HG03432 (cell line): ENCODE measurements around the gene ISG15.
"Not testable (repeated sequence)": the region's sequence is repeated elsewhere in the genome, so short reads cannot be mapped to it uniquely, and the experiment has no call there.

Source experiments
- ATAC-seq: cut with Tn5 transposase; IDR thresholded peaks from one replicate; pipeline ENCODE4 v1.9.1; 2021; ENCODE audit warnings: mild to moderate bottlenecking, moderate library complexity; ENCODE audit not compliant: unreplicated experiment

ISG15 gene

DNA sequence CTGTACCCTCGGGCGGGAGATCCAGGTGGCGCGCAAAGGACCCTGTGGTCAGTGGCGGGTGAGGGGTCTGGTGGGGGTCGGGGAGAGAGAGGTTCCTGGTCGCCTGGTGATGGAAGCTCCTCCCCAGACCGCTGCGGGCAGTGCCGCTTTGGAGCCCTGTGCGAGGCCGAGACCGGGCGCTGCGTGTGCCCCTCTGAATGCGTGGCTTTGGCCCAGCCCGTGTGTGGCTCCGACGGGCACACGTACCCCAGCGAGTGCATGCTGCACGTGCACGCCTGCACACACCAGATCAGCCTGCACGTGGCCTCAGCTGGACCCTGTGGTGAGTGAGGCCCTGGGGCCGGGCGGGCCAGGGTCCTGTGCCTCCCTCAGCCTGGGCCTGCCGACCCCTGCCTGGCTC lies 30.1 kb downstream of the ISG15 start:
- ATAC-seq, result no peak

DNA sequence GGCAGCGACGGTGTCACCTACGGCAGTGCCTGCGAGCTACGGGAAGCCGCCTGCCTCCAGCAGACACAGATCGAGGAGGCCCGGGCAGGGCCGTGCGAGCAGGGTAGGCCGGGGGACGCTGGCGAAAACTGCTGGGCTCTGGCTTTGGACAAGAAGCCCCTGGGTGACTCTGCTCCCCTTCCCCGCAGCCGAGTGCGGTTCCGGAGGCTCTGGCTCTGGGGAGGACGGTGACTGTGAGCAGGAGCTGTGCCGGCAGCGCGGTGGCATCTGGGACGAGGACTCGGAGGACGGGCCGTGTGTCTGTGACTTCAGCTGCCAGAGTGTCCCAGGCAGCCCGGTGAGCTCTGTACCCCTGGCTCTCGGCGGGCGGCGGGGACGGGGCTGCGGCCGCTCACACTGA lies 30.6 kb downstream of the ISG15 start:
- ATAC-seq, result no peak

DNA sequence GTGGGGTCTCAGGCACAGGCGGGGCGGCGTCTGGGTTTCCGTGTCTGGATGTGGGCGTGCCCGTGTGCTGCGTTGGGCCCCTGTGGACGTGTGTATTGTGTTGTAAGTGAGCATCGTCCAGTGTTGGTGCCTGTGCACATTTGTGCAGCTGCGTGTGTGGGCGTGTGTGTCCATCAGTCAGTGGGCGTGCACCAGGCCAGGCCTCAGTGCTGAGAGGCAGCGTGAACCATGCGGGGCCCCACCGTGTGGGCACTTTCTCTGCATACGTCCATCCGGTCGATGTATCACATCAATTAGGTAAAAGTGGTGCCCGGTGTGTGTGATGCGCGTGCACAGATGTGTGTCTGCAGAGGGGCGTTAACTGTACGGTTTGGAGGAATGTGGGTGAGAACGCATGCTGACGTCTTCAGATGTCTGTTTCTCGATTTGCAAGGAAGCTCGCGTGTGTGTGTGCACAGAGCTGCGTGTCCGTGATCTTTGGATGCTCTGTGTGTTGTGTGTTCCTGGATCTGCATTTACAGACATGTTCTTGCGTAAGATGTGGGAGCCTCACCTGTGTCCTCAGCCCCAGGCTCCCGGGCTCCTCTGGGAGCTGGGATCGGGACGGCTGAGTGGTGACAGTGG lies 31.3 kb downstream of the ISG15 start:
- ATAC-seq, result no peak

DNA sequence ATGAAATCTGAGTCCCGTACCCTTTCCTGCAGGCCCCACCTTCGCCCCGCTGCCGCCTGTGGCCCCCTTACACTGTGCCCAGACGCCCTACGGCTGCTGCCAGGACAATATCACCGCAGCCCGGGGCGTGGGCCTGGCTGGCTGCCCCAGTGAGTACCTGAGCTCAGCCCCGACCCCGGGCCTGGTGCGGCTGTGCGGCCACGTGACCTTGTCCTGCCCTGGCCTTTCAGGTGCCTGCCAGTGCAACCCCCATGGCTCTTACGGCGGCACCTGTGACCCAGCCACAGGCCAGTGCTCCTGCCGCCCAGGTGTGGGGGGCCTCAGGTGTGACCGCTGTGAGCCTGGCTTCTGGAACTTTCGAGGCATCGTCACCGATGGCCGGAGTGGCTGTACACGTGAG lies 31.8 kb downstream of the ISG15 start:
- ATAC-seq, result no peak

DNA sequence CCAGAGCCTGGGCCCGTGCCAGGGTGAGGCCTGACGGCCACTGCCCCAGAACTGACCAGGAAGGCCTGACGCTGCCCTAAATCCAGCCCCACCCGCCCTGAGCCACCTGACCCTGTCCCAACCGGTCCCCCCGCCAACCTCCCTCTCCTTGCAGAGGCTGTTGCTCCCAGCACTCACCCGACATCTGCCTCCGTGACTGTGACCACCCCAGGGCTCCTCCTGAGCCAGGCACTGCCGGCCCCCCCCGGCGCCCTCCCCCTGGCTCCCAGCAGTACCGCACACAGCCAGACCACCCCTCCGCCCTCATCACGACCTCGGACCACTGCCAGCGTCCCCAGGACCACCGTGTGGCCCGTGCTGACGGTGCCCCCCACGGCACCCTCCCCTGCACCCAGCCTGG lies 32.9 kb downstream of the ISG15 start:
- ATAC-seq, result no peak

DNA sequence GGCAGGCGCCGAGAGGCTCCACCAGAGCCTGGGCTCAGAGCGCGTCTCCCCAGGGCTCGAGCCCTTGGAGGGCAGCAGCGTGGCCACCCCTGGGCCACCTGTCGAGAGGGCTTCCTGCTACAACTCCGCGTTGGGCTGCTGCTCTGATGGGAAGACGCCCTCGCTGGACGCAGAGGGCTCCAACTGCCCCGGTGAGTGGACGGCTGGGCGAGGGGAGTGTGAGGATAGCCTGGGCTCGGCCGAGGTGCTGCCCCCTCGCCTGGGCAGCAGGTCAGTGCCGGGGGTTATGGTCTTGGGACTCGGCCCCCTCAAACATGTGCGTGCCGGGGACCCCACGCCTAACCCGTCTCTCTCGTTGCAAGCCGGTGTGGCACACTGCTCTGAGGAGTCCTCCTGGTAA lies 33.5 kb downstream of the ISG15 start:
- no peak for ATAC-seq

DNA sequence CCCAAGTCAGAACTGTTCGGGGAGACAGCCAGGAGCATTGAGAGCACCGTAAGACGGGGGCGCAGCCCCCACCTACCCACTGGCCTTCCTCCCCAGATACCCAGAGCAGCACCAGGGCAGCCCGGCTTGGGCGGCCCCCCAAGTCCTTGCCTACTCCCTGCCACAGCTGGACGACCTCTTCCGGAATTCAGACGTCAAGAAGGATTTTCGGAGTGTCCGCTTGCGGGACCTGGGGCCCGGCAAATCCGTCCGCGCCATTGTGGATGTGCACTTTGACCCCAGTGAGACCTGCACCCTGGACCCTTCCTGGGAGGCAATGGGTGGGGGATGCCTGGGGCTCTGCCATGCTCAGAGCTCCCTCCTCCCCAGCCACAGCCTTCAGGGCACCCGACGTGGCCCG lies 34.1 kb downstream of the ISG15 start:
- ATAC-seq, result no peak

DNA sequence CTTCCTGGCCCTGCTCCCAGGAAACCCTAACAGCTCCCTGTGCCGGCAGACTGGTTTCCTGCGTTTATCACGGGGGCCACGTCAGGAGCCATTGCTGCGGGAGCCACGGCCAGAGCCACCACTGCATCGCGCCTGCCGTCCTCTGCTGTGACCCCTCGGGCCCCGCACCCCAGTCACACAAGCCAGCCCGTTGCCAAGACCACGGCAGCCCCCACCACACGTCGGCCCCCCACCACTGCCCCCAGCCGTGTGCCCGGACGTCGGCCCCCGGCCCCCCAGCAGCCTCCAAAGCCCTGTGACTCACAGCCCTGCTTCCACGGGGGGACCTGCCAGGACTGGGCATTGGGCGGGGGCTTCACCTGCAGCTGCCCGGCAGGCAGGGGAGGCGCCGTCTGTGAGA lies 34.7 kb downstream of the ISG15 start:
- no peak for ATAC-seq

DNA sequence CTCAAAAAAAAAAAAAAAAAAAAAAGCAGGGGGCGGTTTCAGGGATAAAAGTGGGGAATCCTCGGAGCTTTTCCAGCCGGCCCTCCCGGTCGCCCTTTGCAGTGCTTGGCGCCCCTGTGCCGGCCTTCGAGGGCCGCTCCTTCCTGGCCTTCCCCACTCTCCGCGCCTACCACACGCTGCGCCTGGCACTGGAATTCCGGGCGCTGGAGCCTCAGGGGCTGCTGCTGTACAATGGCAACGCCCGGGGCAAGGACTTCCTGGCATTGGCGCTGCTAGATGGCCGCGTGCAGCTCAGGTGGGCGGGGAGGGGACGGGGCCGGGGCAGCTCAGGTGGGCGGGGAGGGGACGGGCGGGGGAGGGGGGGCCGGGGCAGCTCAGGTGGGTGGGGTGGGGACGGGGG lies 35.5 kb downstream of the ISG15 start:
- ATAC-seq, result no peak

DNA sequence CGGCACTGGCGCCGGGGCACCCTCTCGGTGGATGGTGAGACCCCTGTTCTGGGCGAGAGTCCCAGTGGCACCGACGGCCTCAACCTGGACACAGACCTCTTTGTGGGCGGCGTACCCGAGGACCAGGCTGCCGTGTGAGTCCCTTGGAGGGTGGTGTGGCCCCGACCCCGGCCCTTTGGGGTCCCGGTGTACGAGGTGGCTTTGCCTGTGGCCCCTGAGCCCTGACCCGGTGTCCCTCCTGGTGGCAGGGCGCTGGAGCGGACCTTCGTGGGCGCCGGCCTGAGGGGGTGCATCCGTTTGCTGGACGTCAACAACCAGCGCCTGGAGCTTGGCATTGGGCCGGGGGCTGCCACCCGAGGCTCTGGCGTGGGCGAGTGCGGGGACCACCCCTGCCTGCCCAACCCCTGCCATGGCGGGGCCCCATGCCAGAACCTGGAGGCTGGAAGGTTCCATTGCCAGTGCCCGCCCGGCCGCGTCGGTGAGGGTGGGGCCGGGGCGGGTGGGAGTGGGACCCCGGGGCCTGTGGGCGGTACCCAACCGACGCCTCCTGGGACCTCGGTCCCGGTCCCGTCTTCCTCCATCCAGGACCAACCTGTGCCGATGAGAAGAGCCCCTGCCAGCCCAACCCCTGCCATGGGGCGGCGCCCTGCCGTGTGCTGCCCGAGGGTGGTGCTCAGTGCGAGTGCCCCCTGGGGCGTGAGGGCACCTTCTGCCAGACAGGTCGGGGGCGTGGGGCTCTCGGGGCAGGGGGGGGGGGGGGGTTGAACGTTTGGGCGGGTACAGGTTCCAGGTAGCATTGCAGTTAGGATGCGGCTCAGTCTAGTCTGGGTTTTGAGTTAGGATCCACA lies 36.2 kb downstream of the ISG15 start:
- ATAC-seq, result no peak

DNA sequence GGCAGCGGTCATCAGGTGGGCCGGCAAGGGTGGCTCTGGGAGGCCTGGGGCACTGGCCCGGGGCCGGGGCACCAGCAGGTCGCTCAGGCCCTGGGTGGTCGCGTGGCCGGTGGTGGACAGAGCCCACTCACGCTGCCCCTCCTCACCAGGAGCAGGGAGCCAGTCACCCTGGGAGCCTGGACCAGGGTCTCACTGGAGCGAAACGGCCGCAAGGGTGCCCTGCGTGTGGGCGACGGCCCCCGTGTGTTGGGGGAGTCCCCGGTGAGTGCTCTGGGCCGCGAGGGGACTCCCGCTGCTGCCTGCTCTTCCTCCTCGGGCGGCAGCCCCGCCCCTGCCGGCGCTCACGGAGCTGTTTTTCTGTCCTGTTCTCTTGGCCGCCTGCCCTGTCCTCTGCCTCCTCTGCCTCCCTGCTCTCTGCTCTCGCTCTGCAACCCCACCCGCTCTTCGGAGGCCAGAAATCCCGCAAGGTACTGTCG lies 37.3 kb downstream of the ISG15 start:
- no peak for ATAC-seq

DNA sequence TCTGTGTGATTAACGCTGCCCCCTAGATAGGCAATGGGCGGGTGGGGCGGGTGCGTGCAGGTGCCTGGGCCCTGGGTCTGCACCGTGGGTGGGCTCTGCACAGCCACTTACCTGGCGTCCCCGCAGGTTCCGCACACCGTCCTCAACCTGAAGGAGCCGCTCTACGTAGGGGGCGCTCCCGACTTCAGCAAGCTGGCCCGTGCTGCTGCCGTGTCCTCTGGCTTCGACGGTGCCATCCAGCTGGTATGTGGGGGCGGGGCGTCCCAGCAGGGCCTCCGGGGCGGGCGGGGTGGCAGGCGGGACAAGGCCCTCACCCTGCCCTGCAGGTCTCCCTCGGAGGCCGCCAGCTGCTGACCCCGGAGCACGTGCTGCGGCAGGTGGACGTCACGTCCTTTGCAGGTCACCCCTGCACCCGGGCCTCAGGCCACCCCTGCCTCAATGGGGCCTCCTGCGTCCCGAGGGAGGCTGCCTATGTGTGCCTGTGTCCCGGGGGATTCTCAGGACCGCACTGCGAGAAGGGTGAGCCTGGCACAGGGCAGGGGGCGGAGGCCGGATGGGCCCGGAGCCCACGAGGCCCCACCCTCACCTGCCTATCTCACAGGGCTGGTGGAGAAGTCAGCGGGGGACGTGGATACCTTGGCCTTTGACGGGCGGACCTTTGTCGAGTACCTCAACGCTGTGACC lies 38.0 kb downstream of the ISG15 start:
- no peak for ATAC-seq

DNA sequence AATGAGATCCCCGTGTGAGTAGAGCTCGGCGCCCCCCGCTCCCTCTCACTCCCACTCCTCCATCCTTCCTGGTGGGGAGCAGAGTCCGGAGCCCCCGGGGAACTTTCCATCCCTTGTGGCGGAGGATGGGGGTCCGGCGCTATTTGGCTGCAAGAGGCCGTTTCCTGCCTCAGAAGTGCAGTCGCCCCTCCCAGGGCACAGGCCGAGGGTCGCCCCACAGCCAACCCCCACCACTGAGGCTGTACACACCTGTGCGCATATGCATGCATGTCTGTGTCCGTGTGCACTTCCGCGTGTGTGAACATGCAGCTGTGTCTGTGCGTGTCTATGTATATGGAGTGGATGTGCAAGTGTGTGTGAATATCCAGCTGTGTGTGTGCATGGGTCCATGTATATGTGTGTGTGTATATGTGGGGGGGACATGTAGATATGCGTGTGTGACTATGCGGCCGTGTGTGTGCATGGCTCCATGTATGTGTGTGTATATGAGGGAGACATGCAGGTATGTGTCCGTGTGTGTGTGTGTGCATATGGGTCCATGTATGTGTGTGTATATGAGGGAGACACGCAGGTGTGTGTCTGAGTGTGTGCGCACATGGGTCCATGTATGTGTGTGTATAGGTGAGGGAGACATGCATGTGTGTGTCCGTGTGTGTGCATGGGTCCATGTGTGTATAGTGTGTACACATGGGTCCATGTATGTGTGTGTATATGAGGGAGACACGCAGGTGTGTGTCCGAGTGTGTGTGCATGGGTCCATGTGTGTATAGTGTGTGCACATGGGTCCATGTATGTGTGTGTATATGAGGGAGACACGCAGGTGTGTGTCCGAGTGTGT lies 38.9 kb downstream of the ISG15 start:
- ATAC-seq, result no peak

DNA sequence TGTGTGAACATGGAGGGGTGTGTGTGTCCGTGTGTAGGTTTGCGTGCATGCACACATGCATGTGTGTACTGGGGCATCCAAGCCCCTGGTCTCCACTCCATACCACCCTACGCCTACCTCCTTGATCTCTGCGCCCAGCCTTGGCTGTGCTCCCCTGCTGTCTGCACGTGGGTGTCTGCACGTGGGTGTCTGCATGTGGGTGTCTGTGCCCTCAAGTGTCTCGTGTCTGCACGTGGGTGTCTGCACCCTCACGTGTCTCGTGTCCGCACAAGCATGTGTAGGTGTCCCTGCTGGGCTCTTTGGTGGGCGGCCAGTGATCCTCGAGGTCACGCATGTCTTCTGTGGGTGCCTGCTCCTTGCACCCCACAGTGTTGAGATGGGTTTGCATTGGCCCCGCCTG lies 39.7 kb downstream of the ISG15 start:
- ATAC-seq, result no peak

DNA sequence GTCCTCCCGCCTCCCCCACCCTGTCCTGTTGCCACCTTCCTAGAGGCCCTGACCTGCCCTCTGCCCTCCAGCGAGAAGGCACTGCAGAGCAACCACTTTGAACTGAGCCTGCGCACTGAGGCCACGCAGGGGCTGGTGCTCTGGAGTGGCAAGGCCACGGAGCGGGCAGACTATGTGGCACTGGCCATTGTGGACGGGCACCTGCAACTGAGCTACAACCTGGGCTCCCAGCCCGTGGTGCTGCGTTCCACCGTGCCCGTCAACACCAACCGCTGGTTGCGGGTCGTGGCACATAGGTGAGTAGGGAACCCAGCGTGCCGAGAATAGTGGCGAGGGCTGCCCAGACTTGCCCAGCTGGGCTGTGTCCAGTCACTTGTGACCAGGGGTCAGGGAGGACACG lies 40.4 kb downstream of the ISG15 start:
- ATAC-seq, result no peak

DNA sequence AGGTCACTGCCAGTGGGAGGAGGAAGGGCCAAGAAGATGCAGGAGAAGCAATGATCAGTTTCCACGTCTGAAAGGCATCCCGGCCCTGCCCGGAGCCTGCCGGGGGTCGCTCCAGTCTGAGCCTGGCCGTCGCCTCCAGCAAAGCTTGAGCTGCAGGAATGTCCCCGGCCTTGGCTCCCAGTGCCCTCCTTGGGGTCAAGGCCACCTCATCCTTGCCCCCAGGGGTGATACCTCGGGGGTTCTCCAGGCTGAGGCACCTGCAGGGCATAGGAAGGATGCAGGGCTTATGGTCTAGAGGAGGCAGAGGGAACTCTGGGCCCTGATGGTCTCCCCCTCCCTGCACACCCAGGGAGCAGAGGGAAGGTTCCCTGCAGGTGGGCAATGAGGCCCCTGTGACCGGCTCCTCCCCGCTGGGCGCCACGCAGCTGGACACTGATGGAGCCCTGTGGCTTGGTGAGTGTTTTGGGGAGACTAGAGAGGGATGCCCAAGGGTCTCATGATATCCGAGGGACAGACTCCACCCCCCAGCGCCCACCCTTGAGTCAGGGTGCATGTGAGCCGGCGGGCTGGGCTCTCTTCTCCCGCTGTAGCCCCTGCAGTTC lies 40.9 kb downstream of the ISG15 start:
- ATAC-seq, result no peak

DNA sequence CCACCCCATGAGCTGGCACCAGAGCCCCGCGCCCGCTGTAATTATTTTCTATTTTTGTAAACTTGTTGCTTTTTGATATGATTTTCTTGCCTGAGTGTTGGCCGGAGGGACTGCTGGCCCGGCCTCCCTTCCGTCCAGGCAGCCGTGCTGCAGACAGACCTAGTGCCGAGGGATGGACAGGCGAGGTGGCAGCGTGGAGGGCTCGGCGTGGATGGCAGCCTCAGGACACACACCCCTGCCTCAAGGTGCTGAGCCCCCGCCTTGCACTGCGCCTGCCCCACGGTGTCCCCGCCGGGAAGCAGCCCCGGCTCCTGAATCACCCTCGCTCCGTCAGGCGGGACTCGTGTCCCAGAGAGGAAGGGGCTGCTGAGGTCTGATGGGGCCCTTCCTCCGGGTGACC lies 41.7 kb downstream of the ISG15 start:
- no peak for ATAC-seq

DNA sequence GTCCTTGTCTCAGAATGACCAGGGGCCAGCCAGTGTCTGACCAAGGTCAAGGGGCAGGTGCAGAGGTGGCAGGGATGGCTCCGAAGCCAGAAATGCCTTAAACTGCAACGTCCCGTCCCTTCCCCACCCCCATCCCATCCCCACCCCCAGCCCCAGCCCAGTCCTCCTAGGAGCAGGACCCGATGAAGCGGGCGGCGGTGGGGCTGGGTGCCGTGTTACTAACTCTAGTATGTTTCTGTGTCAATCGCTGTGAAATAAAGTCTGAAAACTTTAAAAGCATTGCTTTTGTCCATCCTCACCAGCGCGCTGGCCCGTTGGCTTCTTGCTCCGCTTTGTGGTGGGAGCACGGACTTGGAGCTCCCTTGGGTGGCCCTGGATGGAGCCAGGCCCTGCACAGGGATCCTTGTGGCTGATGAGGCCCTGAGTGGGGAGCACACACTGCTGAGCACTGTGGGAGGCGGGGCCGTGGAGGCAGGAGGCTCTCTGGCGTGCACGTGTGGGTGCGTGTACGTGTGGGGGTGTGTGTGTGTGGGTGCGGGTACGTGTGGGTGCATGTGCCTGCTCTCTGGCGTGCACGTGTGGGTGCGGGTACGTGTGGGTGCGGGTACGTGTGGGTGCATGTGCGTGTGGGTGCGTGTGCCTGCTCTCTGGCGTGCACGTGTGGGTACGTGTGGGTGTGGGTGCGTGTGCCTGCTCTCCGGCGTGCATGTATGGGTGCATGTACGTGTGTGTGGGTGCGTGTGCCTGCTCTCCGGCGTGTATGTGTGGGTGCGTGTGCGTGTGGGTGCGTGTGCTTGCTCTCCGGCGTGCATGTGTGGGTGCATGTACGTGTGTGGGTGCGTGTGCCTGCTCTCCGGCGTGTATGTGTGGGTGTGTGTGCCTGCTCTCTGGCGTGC lies 42.8 kb downstream of the ISG15 start:
- no peak for ATAC-seq

DNA sequence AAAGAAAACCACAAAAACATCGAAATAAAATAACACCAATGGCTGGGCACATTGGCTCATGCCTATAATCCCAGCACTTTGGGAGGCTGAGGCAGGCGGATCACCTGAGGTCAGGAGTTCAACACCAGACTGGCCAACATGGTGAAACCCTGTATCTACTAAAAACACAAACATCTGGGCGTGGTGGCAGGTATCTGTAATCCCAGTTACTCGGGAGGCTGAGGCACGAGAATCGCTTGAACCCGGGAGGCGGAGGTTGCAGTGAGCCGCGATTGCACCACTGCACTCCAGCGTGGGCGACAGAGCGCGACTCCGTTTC lies 44.4 kb downstream of the ISG15 start:
- not testable (repeated sequence) for ATAC-seq
